Measurements from ENCODE around the gene OTUD7B. TPM values are rescaled to one million over a fixed set of nuclear protein-coding genes. Genes with fewer than 3 reads are reported as not detected.

The OTUD7B gene
- total and polyA plus RNA-seq, 9 of the 15 experiments (the other 6 are each of a cell fraction or from before 2014, with no cell fraction given): 0.96 to 18.8 (median 7.4) TPM

DNA sequence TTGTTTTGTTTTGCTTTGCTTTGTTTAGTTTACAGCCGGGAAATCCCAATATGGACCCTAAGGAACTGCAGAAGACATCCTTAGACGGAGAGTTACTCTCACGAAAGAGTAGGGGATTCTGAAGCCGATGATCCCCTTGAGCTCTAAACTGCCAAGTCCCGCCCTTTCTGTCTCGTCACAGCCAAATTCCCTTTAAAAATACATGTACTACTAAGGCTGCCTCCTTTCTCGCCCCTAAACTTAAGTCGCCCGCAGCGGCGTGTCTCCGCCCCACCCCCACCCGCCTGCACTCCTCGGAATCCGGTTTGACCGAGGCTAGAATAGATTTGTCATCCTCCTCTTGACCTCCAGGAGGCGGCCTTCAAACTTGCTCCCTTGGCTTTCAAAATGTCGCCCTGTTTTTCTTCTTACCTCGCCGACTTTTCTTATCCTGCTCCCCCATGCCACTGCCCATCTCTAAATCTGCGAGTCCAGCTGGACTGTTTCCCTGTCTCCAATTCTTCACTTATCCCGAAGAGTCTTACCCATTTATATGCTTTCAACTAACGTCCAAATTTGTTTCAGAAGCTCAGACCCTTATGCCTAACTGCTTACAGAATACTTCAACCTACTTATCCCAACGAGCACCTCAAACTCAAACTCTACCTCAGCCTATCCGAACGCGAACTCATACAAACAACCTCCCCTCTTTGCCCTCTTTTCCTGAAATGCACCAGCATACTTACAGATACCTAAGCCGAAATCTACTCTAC is 122.1 kb downstream of the OTUD7B start (continued):
- no peak for TF ChIP-seq ZFP36 (IDR thresholded peaks at IDR 0.05; ENCODE audit: low read depth, low read length, partially characterized antibody)
- TF ChIP-seq, protein P1, sequence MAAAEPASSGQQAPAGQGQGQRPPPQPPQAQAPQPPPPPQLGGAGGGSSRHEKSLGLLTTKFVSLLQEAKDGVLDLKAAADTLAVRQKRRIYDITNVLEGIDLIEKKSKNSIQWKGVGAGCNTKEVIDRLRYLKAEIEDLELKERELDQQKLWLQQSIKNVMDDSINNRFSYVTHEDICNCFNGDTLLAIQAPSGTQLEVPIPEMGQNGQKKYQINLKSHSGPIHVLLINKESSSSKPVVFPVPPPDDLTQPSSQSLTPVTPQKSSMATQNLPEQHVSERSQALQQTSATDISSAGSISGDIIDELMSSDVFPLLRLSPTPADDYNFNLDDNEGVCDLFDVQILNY (CRISPR knock-in tag; IDR thresholded peaks at IDR 0.05): no peak
- TF ChIP-seq BHLHE40 (IDR thresholded peaks at IDR 0.05; ENCODE audit: low read length): no peak
- no peak for TF ChIP-seq THAP7 (CRISPR knock-in tag; IDR thresholded peaks at IDR 0.05)
- no peak for TF ChIP-seq NCOA4 (IDR thresholded peaks at IDR 0.05; ENCODE audit: partially characterized antibody)
- TF ChIP-seq ZNF830 (CRISPR knock-in tag; IDR thresholded peaks at IDR 0.05): no peak
- TF ChIP-seq TCF3 (CRISPR knock-in tag; IDR thresholded peaks at IDR 0.05): peak; percentile 29
- peak; percentile 91 for TF ChIP-seq GTF2E2 (tag; IDR thresholded peaks at IDR 0.05)
- TF ChIP-seq PHF8 (IDR thresholded peaks at IDR 0.05; ENCODE audit: borderline replicate concordance, low read length): peak; percentile 13; the same call in 1 of the 2 replicates
- TF ChIP-seq CREBBP (IDR thresholded peaks at IDR 0.05; ENCODE audit: low read depth, low read length): no peak
- TF ChIP-seq, protein P2, sequence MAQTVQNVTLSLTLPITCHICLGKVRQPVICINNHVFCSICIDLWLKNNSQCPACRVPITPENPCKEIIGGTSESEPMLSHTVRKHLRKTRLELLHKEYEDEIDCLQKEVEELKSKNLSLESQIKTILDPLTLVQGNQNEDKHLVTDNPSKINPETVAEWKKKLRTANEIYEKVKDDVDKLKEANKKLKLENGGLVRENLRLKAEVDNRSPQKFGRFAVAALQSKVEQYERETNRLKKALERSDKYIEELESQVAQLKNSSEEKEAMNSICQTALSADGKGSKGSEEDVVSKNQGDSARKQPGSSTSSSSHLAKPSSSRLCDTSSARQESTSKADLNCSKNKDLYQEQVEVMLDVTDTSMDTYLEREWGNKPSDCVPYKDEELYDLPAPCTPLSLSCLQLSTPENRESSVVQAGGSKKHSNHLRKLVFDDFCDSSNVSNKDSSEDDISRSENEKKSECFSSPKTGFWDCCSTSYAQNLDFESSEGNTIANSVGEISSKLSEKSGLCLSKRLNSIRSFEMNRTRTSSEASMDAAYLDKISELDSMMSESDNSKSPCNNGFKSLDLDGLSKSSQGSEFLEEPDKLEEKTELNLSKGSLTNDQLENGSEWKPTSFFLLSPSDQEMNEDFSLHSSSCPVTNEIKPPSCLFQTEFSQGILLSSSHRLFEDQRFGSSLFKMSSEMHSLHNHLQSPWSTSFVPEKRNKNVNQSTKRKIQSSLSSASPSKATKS (CRISPR knock-in tag; IDR thresholded peaks at IDR 0.05): no peak
- TF ChIP-seq PYGO2 (tag; IDR thresholded peaks at IDR 0.05): peak; percentile 14; the same call in 1 of the 2 replicates
- TF ChIP-seq SFPQ (IDR thresholded peaks at IDR 0.05; ENCODE audit: low read depth, low read length): 0 out of 2 replicates have a peak, but pooled peaks have one; percentile 41
- no peak for TF ChIP-seq ZNF57 (CRISPR knock-in tag; IDR thresholded peaks at IDR 0.05)
- no peak for TF ChIP-seq CBX1 (IDR thresholded peaks at IDR 0.05; ENCODE audit: low read depth)
- no peak for TF ChIP-seq ILF3 (IDR thresholded peaks at IDR 0.05; ENCODE audit: borderline replicate concordance)
- no peak for TF ChIP-seq HMG20B (CRISPR knock-in tag; IDR thresholded peaks at IDR 0.05)
- TF ChIP-seq CHD4 (IDR thresholded peaks at IDR 0.05; ENCODE audit: insufficient read depth, insufficient replicate concordance, low read depth, low read length, poor library complexity, severe bottlenecking): no peak
- TF ChIP-seq, protein P3, sequence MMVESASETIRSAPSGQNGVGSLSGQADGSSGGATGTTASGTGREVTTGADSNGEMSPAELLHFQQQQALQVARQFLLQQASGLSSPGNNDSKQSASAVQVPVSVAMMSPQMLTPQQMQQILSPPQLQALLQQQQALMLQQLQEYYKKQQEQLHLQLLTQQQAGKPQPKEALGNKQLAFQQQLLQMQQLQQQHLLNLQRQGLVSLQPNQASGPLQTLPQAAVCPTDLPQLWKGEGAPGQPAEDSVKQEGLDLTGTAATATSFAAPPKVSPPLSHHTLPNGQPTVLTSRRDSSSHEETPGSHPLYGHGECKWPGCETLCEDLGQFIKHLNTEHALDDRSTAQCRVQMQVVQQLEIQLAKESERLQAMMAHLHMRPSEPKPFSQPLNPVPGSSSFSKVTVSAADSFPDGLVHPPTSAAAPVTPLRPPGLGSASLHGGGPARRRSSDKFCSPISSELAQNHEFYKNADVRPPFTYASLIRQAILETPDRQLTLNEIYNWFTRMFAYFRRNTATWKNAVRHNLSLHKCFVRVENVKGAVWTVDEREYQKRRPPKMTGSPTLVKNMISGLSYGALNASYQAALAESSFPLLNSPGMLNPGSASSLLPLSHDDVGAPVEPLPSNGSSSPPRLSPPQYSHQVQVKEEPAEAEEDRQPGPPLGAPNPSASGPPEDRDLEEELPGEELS (CRISPR knock-in tag; IDR thresholded peaks at IDR 0.05; ENCODE audit: borderline replicate concordance): no peak
- TF ChIP-seq KLF10 (CRISPR knock-in tag; IDR thresholded peaks at IDR 0.05): no peak

Measured in K562 (cell line).